ENCODE data around the gene BEST1. TPM values are rescaled to one million over a fixed set of nuclear protein-coding genes. Genes with fewer than 3 reads are reported as not detected.

BEST1 gene
- total RNA-seq, 2 experiments from 2014 or later, result 0.14 to 0.25 TPM

DNA sequence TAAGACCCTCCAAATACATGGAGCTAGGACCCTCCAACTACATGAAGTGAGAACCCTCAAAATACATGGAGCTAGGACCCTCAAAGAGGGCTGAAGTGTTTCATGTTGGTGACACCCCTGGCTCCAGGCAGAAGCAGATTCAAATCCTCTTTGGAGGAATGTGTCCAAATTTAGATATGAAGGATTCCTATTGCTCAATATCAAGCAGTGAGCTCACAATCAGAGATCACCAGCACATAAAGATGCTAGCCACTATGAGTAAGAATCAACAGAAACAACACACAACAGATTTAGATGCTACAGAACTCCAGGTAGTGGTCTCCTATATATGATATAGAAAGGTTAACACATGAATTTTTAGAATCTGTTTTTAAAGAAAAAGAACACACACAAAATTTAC is 21.5 kb upstream of the BEST1 start:
- Mint-ChIP-seq H3K27ac (no peak overlapping the region), H3K27me3 (peaks cover 25% of the 10 kb centered on the region), H3K9me3 (no peaks in the 10 kb centered on the region), H3K36me3 (ENCODE audit: low read depth) (no peaks in the 10 kb centered on the region), H3K4me1 (ENCODE audit: low read depth) (no peaks in the 10 kb centered on the region), H3K4me3 (no peak overlapping the region)
- no peak for ATAC-seq (ENCODE audit: poor library complexity)
- CTCF ChIA-PET, result interaction anchor here (0.9 kb wide), 1 partner anchor 153 kb away, joined by 3 read pairs; no protein-coding TSS in a partner anchor
- Histone ChIP-seq H3K9me3 (ENCODE audit: control insufficient read depth in 1 of 2, insufficient read depth in 1 of 2, low read length in 2 of 2) (peaks cover 0 to 6% of the 10 kb centered on the region in 2 experiments), H3K27me3 (ENCODE audit: control insufficient read depth in 1 of 2, insufficient read depth in 2 of 2, low read length in 2 of 2) (no peaks in the 10 kb centered on the region), H3K36me3 (ENCODE audit: insufficient read depth, low read length) (no peaks in the 10 kb centered on the region), H3K4me1 (ENCODE audit: insufficient read depth, low read length) (no peaks in the 10 kb centered on the region), H3K4me3 (ENCODE audit: low read length) (no peak overlapping the region), H3K27ac (ENCODE audit: low read depth in 1 of 2, low read length in 2 of 2) (no peak overlapping the region)
- POLR2A ChIA-PET, result no interaction called here
- intact Hi-C loops (cut with DNase I, micrococcal nuclease), result no loop called here
- DNase-seq, result no peak
- TF ChIP-seq, protein P1, sequence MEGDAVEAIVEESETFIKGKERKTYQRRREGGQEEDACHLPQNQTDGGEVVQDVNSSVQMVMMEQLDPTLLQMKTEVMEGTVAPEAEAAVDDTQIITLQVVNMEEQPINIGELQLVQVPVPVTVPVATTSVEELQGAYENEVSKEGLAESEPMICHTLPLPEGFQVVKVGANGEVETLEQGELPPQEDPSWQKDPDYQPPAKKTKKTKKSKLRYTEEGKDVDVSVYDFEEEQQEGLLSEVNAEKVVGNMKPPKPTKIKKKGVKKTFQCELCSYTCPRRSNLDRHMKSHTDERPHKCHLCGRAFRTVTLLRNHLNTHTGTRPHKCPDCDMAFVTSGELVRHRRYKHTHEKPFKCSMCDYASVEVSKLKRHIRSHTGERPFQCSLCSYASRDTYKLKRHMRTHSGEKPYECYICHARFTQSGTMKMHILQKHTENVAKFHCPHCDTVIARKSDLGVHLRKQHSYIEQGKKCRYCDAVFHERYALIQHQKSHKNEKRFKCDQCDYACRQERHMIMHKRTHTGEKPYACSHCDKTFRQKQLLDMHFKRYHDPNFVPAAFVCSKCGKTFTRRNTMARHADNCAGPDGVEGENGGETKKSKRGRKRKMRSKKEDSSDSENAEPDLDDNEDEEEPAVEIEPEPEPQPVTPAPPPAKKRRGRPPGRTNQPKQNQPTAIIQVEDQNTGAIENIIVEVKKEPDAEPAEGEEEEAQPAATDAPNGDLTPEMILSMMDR (IDR thresholded peaks at IDR 0.05), result no peak

DNA sequence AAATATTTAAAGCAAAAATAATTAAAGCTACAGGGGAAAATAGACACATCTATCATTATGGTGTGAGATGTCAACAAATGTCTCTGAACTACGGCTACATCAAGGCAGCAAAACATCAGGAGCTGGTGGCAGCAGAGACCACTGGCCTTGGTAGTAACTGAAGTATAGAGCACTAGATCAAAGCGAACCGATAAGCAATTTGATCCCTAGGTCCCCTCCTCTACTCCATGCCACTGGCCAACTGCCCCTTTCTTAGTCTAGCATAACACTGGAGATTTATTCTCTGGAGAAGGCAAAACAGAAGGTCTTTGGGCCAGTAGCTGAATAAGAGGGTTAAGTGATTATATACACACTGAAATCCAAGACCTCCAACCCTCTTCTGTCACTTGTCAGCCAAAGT is 19.2 kb upstream of the BEST1 start:
- Histone ChIP-seq H3K36me3 (ENCODE audit: insufficient read depth, low read length) (no peaks in the 10 kb centered on the region), H3K27me3 (ENCODE audit: control insufficient read depth in 1 of 2, insufficient read depth in 2 of 2, low read length in 2 of 2) (no peaks in the 10 kb centered on the region), H3K4me3 (ENCODE audit: low read length) (no peak overlapping the region), H3K27ac (ENCODE audit: low read depth in 1 of 2, low read length in 2 of 2) (no peak overlapping the region), H3K9me3 (ENCODE audit: control insufficient read depth in 1 of 2, insufficient read depth in 1 of 2, low read length in 2 of 2) (peaks cover 6 to 8% of the 10 kb centered on the region in 2 experiments), H3K4me1 (ENCODE audit: insufficient read depth, low read length) (no peaks in the 10 kb centered on the region)
- no peak for DNase-seq
- H3K4me1 Mint-ChIP-seq (ENCODE audit: low read depth), result no peaks in the 10 kb centered on the region
- CTCF ChIA-PET, result interaction anchor here (0.9 to 1.2 kb wide), 3 partner anchors 17 to 177 kb away, joined by 3 read pairs; no protein-coding TSS in a partner anchor
- ATAC-seq (ENCODE audit: poor library complexity), result no peak
- H3K36me3 Mint-ChIP-seq (ENCODE audit: low read depth), result no peaks in the 10 kb centered on the region
- H3K9me3 Mint-ChIP-seq, result peaks cover under 1% of the 10 kb centered on the region
- POLR2A ChIA-PET, result no interaction called here
- no peak overlapping the region for H3K27ac Mint-ChIP-seq
- TF ChIP-seq, protein P1 (IDR thresholded peaks at IDR 0.05), result no peak
- peaks cover 37% of the 10 kb centered on the region for H3K27me3 Mint-ChIP-seq
- H3K4me3 Mint-ChIP-seq, result no peak overlapping the region
- intact Hi-C loops (cut with DNase I, micrococcal nuclease), result no loop called here

DNA sequence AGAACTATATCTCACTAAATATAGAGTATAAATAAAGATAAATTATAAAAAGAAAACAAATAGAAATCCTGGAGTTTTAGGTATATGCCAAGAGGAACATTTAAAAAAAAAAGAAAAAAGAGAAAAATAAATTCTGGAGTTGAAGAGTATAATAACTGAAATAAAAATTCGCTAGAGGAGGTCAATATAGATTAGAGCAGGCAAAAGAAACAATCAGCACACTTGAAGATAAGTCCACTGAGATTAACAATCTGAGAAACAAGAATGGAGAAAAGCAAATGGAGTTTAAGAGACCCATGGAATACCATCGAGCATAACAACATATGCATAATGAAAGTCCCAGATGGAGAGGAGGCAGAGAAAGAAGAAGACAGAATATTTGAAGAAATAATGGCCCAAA is 14.3 kb upstream of the BEST1 start:
- ATAC-seq (ENCODE audit: poor library complexity) (no peak), DNase-seq (no peak)
- Mint-ChIP-seq H3K36me3 (ENCODE audit: low read depth) (no peaks in the 10 kb centered on the region), H3K4me1 (ENCODE audit: low read depth) (no peaks in the 10 kb centered on the region), H3K27me3 (peaks cover 33% of the 10 kb centered on the region), H3K27ac (no peak overlapping the region), H3K4me3 (no peak overlapping the region), H3K9me3 (peaks cover 6% of the 10 kb centered on the region)
- H3K27me3 ChIP-seq (ENCODE audit: control insufficient read depth in 1 of 2, insufficient read depth in 2 of 2, low read length in 2 of 2), result no peaks in the 10 kb centered on the region
- intact Hi-C loops (cut with DNase I, micrococcal nuclease), result no loop called here
- no peak overlapping the region for H3K4me3 ChIP-seq (ENCODE audit: low read length)
- TF ChIP-seq, protein P1 (IDR thresholded peaks at IDR 0.05), result no peak
- no peak overlapping the region for H3K27ac ChIP-seq (ENCODE audit: low read depth in 1 of 2, low read length in 2 of 2)
- H3K36me3 ChIP-seq (ENCODE audit: insufficient read depth, low read length), result no peaks in the 10 kb centered on the region
- ChIA-PET CTCF (interaction anchor here (1.0 kb wide), 2 partner anchors 12 to 172 kb away, joined by 3 read pairs; no protein-coding TSS in a partner anchor), POLR2A (no interaction called here)
- H3K9me3 ChIP-seq (ENCODE audit: control insufficient read depth in 1 of 2, insufficient read depth in 1 of 2, low read length in 2 of 2), result peaks cover 12 to 15% of the 10 kb centered on the region in 2 experiments
- H3K4me1 ChIP-seq (ENCODE audit: insufficient read depth, low read length), result no peaks in the 10 kb centered on the region
